GM23248 (cell line): ENCODE data around the gene IL12RB1. TPM values are rescaled to one million over a fixed set of nuclear protein-coding genes. Genes with fewer than 3 reads are reported as not detected.

ENCODE experiments used
- DNase-seq: peaks from one replicate; pipeline ENCODE4 v3.0.0-alpha.2; 2015
- H2AFZ ChIP-seq: fragments of 200-600 bp; sonication (generic); 2 replicates; pipeline ENCODE4 v1.6.1; 2016; ENCODE audit warnings: antibody characterized with exemption
- H3F3A ChIP-seq: fragments of 200-600 bp; sonication (generic); 2 replicates; pipeline ENCODE4 v1.6.1; 2016; ENCODE audit warnings: mild to moderate bottlenecking, antibody characterized with exemption, mixed run types; ENCODE audit not compliant: insufficient read depth
- H3K27ac ChIP-seq: fragments of 200-600 bp; sonication (generic); 2 replicates; pipeline ENCODE4 v1.5.1; 2016; ENCODE audit warnings: mild to moderate bottlenecking
- H3K27me3 ChIP-seq: fragments of 200-600 bp; sonication (generic); replicated peaks from 2 replicates; pipeline ENCODE4 v1.6.1; 2016; ENCODE audit warnings: mild to moderate bottlenecking; ENCODE audit not compliant: insufficient read depth
- H3K36me3 ChIP-seq: fragments of 200-600 bp; sonication (generic); 2 replicates; pipeline ENCODE4 v1.6.1; 2016; ENCODE audit warnings: low read depth, mild to moderate bottlenecking
- H3K4me1 ChIP-seq: fragments of 200-600 bp; sonication (generic); 2 replicates; pipeline ENCODE4 v1.6.1; 2016; ENCODE audit warnings: mild to moderate bottlenecking; ENCODE audit not compliant: insufficient read depth
- H3K4me2 ChIP-seq: fragments of 200-600 bp; sonication (generic); one replicate; pipeline ENCODE4 v1.6.1; 2016; ENCODE audit warnings: mild to moderate bottlenecking; ENCODE audit not compliant: unreplicated experiment
- H3K4me3 ChIP-seq: fragments of 200-600 bp; sonication (generic); 2 replicates; pipeline ENCODE4 v1.5.1; 2016; ENCODE audit warnings: mild to moderate bottlenecking
- H3K79me2 ChIP-seq: fragments of 200-600 bp; sonication (generic); 2 replicates; pipeline ENCODE4 v1.6.1; 2016; ENCODE audit warnings: mild to moderate bottlenecking; ENCODE audit not compliant: insufficient read depth
- H3K9ac ChIP-seq: fragments of 200-600 bp; sonication (generic); 2 replicates; pipeline ENCODE4 v1.6.1; 2016; ENCODE audit warnings: mild to moderate bottlenecking
- H3K9me2 ChIP-seq: fragments of 200-600 bp; sonication (generic); 2 replicates; pipeline ENCODE4 v1.6.1; 2016; ENCODE audit warnings: mixed run types, mild to moderate bottlenecking, moderate library complexity; ENCODE audit not compliant: insufficient read depth
- H3K9me3 ChIP-seq: fragments of 200-600 bp; sonication (generic); one replicate; pipeline ENCODE4 v1.6.1; 2017; ENCODE audit warnings: low read depth
- H4K20me1 ChIP-seq: fragments of 200-600 bp; sonication (generic); 2 replicates; pipeline ENCODE4 v1.6.0; 2016; ENCODE audit not compliant: insufficient read depth
- EZH2 ChIP-seq: fragments of 200-600 bp; sonication (generic); IDR thresholded peaks from 2 replicates; pipeline ENCODE4 v1.6.1; 2018; ENCODE audit warnings: antibody characterized with exemption, mild to moderate bottlenecking; ENCODE audit not compliant: insufficient read depth, poor library complexity, severe bottlenecking
- EZH2phosphoT487 ChIP-seq: fragments of 200-600 bp; sonication (generic); IDR thresholded peaks from 2 replicates; pipeline ENCODE4 v1.6.1; 2018; ENCODE audit warnings: antibody characterized with exemption, moderate library complexity, mild to moderate bottlenecking, low read depth; ENCODE audit not compliant: insufficient read depth
- WGBS, 2 experiments: methylation state at CpG; one replicate each; pipeline ENCODE4 v1.1.6; 2015 to 2017; ENCODE audit warnings: low lambda C conversion rate in 2 of 2, low coverage in 1 of 2; ENCODE audit errors: missing lambda C conversion rate in 2 of 2; 5-methylcytosine and 5-hydroxymethylcytosine counted together
- in situ Hi-C: fragments of 300-500 bp; cut with MboI; formaldehyde crosslinking; loops from 2 replicates; pipeline ENCODE4 v1.15.0; 2020
- polyA plus RNA-seq: library from polyadenylated mRNA; unstranded; fragments of >200 nt; fragmentation: Nextera tagmentation; extraction: Ambion mirVana; gene quantifications from 2 replicates; pipeline ENCODE4 v1.2.1, GENCODE V29; 2016
- total RNA-seq: library from RNA; depleted of rRNA; stranded (reverse); fragments of >200 nt; shearing (Covaris generic); gene quantifications from 2 replicates; pipeline ENCODE4 v1.2.3, GENCODE V29; 2014

The IL12RB1 gene
- total and polyA plus RNA-seq, 2 experiments from 2014 or later, result not detected

- DNase-seq, result peak; percentile 94
- 26 to 48% methylated on average over 24 to 41 of the region's 54 CpGs for WGBS, 2 experiments
- H3K36me3 ChIP-seq, result no peaks in the 10 kb centered on the region
These were observed 10.7 kb upstream of the IL12RB1 start, which contains the start of gene MAST3 for GRCh38 chr19:18097217-18097992. Gene MAST3, plus strand, starts transcription at chr19:18097778. Its CDS starts 15 bp downstream, at chr19:18097793.

GRCh38 chr19:18096258-18096657 is 9.5 kb upstream of the IL12RB1 start:
- Histone ChIP-seq H3K27me3 (no peaks in the 10 kb centered on the region; the same call in 1 of the 2 replicates), H3K79me2 (no peaks in the 10 kb centered on the region), H3K4me1 (no peaks in the 10 kb centered on the region; the same call in 1 of the 2 replicates), H3K4me2 (no peak overlapping the region), H4K20me1 (no peaks in the 10 kb centered on the region), H3F3A (0 out of 2 replicates have a peak, but pooled peaks cover 5% of the 10 kb centered on the region), H3K9ac (no peak overlapping the region), H3K36me3 (no peaks in the 10 kb centered on the region), H3K9me2 (no peaks in the 10 kb centered on the region), H3K9me3 (no peaks in the 10 kb centered on the region), H3K27ac (no peak overlapping the region), H3K4me3 (no peak overlapping the region), H2AFZ (no peak overlapping the region)
- WGBS, 2 experiments, result 63 to 68% methylated on average over 2 of the region's 2 CpGs
- TF ChIP-seq EZH2phosphoT487, result no peak
- TF ChIP-seq EZH2, result no peak
- DNase-seq, result no peak
- in situ Hi-C loops, result no loop called here

More at GRCh38 chr19:18097217-18097992, 10.7 kb upstream of the IL12RB1 start, which contains the start of gene MAST3:
- Histone ChIP-seq H2AFZ (peak within 1 kb of the TSS; percentile 76), H3K27me3 (no peaks in the 10 kb centered on the region; the same call in 1 of the 2 replicates), H3F3A (0 out of 2 replicates have a peak, but pooled peaks cover 5% of the 10 kb centered on the region), H3K4me1 (no peaks in the 10 kb centered on the region; the same call in 1 of the 2 replicates), H3K4me3 (peak within 1 kb of the TSS; percentile 70), H3K4me2 (peak within 1 kb of the TSS; percentile 94), H3K9me3 (no peaks in the 10 kb centered on the region), H3K79me2 (no peaks in the 10 kb centered on the region), H3K9me2 (no peaks in the 10 kb centered on the region), H3K27ac (no peak within 1 kb of the TSS), H3K9ac (peak within 1 kb of the TSS; percentile 50), H4K20me1 (no peaks in the 10 kb centered on the region)
- in situ Hi-C loops, result no loop called here
- TF ChIP-seq EZH2phosphoT487 (no peak), EZH2 (no peak)

GRCh38 chr19:18093439-18094161 is 6.9 kb upstream of the IL12RB1 start:
- Histone ChIP-seq H3K36me3 (no peaks in the 10 kb centered on the region), H3K27ac (no peak overlapping the region), H3K9me3 (no peaks in the 10 kb centered on the region), H4K20me1 (no peaks in the 10 kb centered on the region), H3K9me2 (no peaks in the 10 kb centered on the region), H2AFZ (no peak overlapping the region), H3K4me1 (no peaks in the 10 kb centered on the region), H3K4me3 (no peak overlapping the region), H3K79me2 (no peaks in the 10 kb centered on the region), H3F3A (0 out of 2 replicates have a peak, but pooled peaks cover 10% of the 10 kb centered on the region), H3K27me3 (no peaks in the 10 kb centered on the region; the same call in 1 of the 2 replicates), H3K4me2 (no peak overlapping the region), H3K9ac (no peak overlapping the region)
- in situ Hi-C loops, result no loop called here
- TF ChIP-seq EZH2phosphoT487, result no peak
- no peak for TF ChIP-seq EZH2
- peak; percentile 56 for DNase-seq
- WGBS, 2 experiments, result 53 to 54% methylated on average over 6 of the region's 6 CpGs

GRCh38 chr19:18091217-18091608 is 4.5 kb upstream of the IL12RB1 start:
- no peak for DNase-seq
- WGBS, 2 experiments, result 53 to 57% methylated on average over 12 of the region's 12 CpGs
- Histone ChIP-seq H3K9ac (no peak overlapping the region), H3K4me3 (no peak overlapping the region), H3K9me2 (no peaks in the 10 kb centered on the region), H4K20me1 (no peaks in the 10 kb centered on the region), H2AFZ (no peak overlapping the region), H3K79me2 (no peaks in the 10 kb centered on the region), H3K4me2 (no peak overlapping the region), H3K27me3 (no peaks in the 10 kb centered on the region), H3K4me1 (no peaks in the 10 kb centered on the region), H3K9me3 (no peaks in the 10 kb centered on the region), H3K36me3 (no peaks in the 10 kb centered on the region), H3K27ac (no peak overlapping the region), H3F3A (0 out of 2 replicates have a peak, but pooled peaks cover 6% of the 10 kb centered on the region)
- no peak for TF ChIP-seq EZH2phosphoT487
- TF ChIP-seq EZH2, result no peak
- in situ Hi-C loops, result no loop called here
